Myometrial cell (primary cell): ENCODE data around the gene LIPA. TPM values are rescaled to one million over a fixed set of nuclear protein-coding genes. Genes with fewer than 3 reads are reported as not detected.

ENCODE experiments used
- total RNA-seq: library from RNA; depleted of rRNA; stranded (reverse); fragments of >200 nt; gene quantifications from 2 replicates; pipeline ENCODE4 v1.2.3, GENCODE V29; 2015

Gene LIPA
- total RNA-seq: 247 and 287 TPM in 2 replicates

DNA sequence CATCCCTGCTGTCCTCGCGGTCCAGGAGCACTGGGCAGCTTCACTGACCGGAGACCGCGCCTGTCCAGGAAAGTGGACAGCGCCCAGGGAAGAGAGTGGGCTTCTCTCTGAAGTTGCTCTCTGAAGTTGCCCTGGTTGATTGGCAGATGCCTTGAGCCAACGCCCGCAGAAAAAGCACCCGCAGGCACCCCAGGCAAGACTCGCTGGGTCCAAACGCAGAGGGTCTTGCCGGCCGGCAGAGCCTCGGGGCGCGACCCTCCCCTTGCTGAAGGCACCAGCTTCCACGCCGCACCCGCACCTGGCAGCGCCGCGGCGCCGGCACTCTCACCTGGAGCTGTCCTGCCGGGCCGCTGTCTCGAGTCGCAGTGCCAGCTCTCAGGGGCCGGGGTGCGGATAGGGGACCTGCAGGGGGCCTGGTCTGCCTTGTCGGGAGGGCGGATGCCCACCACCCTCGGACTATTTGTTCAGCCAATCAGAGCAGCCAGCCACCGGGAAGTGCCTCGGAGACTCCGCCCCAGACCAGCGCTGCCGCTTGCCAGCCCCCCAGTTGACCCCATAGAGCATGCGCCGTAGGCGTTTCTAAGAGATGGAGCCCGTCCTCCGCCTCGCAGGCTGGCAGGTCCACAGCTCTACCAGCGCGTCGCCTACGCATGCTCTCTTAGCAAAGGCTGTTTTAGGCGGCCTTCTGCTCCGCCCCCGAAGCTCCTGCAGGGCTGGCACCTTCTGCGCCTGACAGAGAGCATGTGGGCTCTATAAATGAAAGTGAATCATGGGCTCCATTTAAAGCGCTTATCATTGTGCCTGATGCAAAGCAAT lies at the start of gene LIPA:
Gene LIPA, minus strand, starts transcription at position 367 of the 816 bp plus-strand sequence. CDS start 4,127 bp downstream, outside the sequence.

DNA sequence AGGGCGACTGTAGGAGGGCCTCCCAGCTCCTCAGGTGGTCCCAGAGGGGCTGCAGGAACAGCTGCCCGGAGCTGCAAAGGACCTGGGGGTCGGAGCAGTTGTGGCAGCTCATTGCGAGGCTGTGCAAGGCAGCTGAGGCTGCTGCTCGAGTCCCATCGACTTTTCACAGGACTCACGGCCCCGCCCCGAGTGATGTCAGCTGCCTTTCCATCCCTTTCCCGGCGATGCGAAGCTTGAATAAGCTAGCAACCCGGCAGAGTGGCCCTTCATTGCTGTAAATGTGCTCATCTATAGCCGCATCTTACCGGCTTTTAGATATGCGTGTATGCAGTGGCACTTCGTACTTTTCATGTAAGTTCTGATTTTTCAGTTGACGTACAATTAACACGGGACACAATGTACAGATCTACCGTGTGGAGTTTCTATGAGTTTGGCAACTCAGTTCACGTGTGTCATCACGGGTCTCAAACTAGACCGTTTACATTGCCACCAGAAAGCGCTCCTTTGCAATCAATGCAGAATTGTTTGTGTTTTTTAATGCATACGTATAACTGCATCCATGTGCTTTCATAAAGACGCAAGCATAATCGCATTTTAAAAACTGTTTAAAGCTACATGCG lies 44.3 kb downstream of the LIPA start, which contains the start of gene CH25H:
Gene CH25H, minus strand, starts transcription at position 137 of the 620 bp plus-strand sequence. Its CDS starts 25 bp downstream, at position 112.

Other genes starting within 250 kb of the LIPA start
- gene CH25H, start 44.5 kb downstream of the LIPA start, total RNA-seq: 0.18 TPM in 1 of 2 replicates, not detected in the other
- 5.8 TPM in 2 replicates for gene IFIT2, start 50.3 kb upstream of the LIPA start, total RNA-seq
- gene IFIT3, start 76.2 kb upstream of the LIPA start, total RNA-seq: 21.1 and 21.6 TPM in 2 replicates
- not detected in 2 replicates for gene IFIT1B, start 126.3 kb upstream of the LIPA start, total RNA-seq
- 23.1 and 36.3 TPM in 2 replicates for gene IFIT1, start 140.8 kb upstream of the LIPA start, total RNA-seq
- gene IFIT5, start 162.8 kb upstream of the LIPA start, total RNA-seq: 18.7 and 19.0 TPM in 2 replicates